Measurements from ENCODE around the gene PTPRC. TPM values are rescaled to one million over a fixed set of nuclear protein-coding genes. Genes with fewer than 3 reads are reported as not detected.
A peak's percentile ranks its signal among the peaks of the same experiment; 100 is the strongest.

Gene PTPRC
- total RNA-seq, 2 experiments from 2014 or later, result 475 to 499 TPM

DNA sequence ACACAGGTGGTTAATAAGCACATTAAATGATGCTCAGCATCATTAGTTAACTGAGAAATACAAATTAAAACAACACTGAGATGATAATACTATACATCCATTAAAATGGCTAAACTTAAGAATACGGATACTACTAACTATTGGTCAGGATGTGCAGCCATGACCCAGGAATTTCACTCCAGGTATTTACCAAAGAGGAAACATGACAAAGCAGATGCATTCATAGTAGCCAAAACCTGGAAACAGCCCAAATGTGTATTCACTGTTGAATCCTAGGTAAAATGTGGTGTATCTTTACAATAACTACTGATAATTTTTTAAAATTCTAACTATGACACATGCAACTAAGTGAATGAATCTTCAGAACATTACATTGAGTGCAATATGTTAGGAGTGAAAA is 73.0 kb downstream of the PTPRC start:
- peaks cover 73% of the 10 kb centered on the region for H3K36me3 Mint-ChIP-seq (ENCODE audit: low read depth)
- peak overlapping the region; percentile 49 for H3K27ac Mint-ChIP-seq
- no peak overlapping the region for H3K4me3 Mint-ChIP-seq
- POLR2A ChIA-PET, result no interaction called here
- peaks cover 1% of the 10 kb centered on the region for H3K9me3 Mint-ChIP-seq
- intact Hi-C loops (cut with micrococcal nuclease), result no loop called here
- TF ChIP-seq, protein P1, sequence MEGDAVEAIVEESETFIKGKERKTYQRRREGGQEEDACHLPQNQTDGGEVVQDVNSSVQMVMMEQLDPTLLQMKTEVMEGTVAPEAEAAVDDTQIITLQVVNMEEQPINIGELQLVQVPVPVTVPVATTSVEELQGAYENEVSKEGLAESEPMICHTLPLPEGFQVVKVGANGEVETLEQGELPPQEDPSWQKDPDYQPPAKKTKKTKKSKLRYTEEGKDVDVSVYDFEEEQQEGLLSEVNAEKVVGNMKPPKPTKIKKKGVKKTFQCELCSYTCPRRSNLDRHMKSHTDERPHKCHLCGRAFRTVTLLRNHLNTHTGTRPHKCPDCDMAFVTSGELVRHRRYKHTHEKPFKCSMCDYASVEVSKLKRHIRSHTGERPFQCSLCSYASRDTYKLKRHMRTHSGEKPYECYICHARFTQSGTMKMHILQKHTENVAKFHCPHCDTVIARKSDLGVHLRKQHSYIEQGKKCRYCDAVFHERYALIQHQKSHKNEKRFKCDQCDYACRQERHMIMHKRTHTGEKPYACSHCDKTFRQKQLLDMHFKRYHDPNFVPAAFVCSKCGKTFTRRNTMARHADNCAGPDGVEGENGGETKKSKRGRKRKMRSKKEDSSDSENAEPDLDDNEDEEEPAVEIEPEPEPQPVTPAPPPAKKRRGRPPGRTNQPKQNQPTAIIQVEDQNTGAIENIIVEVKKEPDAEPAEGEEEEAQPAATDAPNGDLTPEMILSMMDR (IDR thresholded peaks at IDR 0.05), result no peak
- ATAC-seq (no peak), DNase-seq (no peak)
- H3K27me3 Mint-ChIP-seq, result no peaks in the 10 kb centered on the region
- CTCF ChIA-PET, result interaction anchor here (1.0 to 1.4 kb wide), 4 partner anchors 9 to 22 kb away, joined by 3 to 10 read pairs (median 4); no protein-coding TSS in a partner anchor
- H3K4me1 Mint-ChIP-seq (ENCODE audit: low read depth), result peaks cover 47% of the 10 kb centered on the region

DNA sequence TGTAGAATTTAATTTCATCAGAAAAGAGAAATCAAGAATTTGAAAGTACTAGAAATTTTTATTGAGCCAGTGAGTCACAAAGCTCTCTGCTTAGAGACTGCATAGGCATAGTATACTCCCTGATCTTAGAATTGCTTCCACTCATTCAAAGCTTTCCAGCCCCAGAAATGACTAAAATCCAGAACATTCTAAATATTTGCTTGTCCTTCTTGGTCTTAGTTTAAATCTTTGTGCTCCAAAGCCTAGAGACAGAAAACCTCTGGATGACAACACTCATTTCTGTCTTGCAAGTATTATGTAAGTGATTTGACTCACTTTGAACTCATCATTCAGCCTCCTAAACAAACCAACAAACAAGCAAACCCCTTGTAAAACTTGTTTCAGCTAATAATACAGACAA is 74.2 kb downstream of the PTPRC start:
- POLR2A ChIA-PET, result no interaction called here
- H3K4me3 Mint-ChIP-seq, result no peak overlapping the region
- H3K4me1 Mint-ChIP-seq (ENCODE audit: low read depth), result peaks cover 48% of the 10 kb centered on the region
- peak overlapping the region; percentile 71 for H3K27ac Mint-ChIP-seq
- CTCF ChIA-PET, result interaction anchor here (1.0 kb wide), 1 partner anchor 12 kb away, joined by 3 read pairs; no protein-coding TSS in a partner anchor
- H3K36me3 Mint-ChIP-seq (ENCODE audit: low read depth), result peaks cover 78% of the 10 kb centered on the region
- ATAC-seq, result peak; percentile 43
- H3K9me3 Mint-ChIP-seq, result peaks cover 1% of the 10 kb centered on the region
- H3K27me3 Mint-ChIP-seq, result no peaks in the 10 kb centered on the region
- TF ChIP-seq, protein P1 (IDR thresholded peaks at IDR 0.05), result no peak
- DNase-seq, result no peak
- intact Hi-C loops (cut with micrococcal nuclease), result no loop called here

DNA sequence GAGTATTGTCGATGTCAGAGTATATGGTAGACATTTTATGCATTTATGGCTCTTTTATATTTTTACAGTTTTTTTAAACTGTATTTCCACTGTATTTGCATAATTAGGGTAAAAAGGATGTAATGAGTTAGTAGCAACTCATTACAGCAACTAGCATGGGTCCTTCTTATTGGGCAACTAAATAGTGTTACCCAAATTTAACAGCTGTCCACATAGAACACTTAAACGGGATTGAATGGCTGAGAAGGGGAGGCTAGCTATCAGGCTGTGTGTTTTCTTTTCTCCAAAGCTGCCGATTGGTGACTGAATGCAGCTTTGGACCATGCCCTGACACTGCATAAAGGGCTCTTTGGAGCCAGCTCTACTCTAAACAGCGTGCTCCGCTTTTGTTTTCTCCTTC is 75.4 kb downstream of the PTPRC start:
- DNase-seq, result no peak
- intact Hi-C loops (cut with micrococcal nuclease), result no loop called here
- Mint-ChIP-seq H3K36me3 (ENCODE audit: low read depth) (peaks cover 73% of the 10 kb centered on the region), H3K4me3 (no peak overlapping the region), H3K9me3 (peaks cover 1% of the 10 kb centered on the region), H3K27ac (peak overlapping the region; percentile 36), H3K27me3 (no peaks in the 10 kb centered on the region), H3K4me1 (ENCODE audit: low read depth) (peaks cover 41% of the 10 kb centered on the region)
- ChIA-PET POLR2A (interaction anchor here (1.1 kb wide), 1 partner anchor 8 kb away, joined by 5 read pairs; no protein-coding TSS in a partner anchor), CTCF (interaction anchor here (1.0 kb wide), 1 partner anchor 15 kb away, joined by 3 read pairs; no protein-coding TSS in a partner anchor)
- ATAC-seq, result no peak
- TF ChIP-seq, protein P1 (IDR thresholded peaks at IDR 0.05), result no peak

DNA sequence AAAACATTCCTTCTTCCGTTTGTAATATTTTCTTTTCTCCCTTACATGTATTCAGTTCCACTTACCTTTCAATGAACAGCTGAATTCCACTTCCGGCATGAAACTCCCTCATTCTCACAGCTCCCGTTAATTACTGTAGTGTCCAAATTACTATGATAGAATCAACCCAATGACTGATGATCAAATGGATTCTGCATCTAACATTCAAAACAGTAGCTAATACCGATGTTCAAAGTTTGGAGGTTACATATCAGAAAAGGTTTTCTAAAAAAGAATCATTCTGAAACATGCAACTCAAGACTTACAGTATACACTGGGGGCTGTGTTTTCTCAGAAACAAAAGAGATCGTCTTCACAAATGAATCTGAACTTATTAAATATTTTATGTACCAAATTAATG is 77.2 kb downstream of the PTPRC start:
- intact Hi-C loops (cut with micrococcal nuclease), result no loop called here
- DNase-seq, result no peak
- H3K27me3 Mint-ChIP-seq, result no peaks in the 10 kb centered on the region
- ATAC-seq, result peak; percentile 21
- peaks cover 49% of the 10 kb centered on the region for H3K4me1 Mint-ChIP-seq (ENCODE audit: low read depth)
- H3K36me3 Mint-ChIP-seq (ENCODE audit: low read depth), result peaks cover 76% of the 10 kb centered on the region
- peaks cover 1% of the 10 kb centered on the region for H3K9me3 Mint-ChIP-seq
- ChIA-PET CTCF (interaction anchor here (1.1 to 1.8 kb wide), 2 partner anchors 12 to 16 kb away, joined by 3 to 6 read pairs; no protein-coding TSS in a partner anchor), POLR2A (interaction anchor here (0.9 to 1.2 kb wide), 2 partner anchors 14 to 16 kb away, joined by 3 read pairs; no protein-coding TSS in a partner anchor)
- peak overlapping the region; percentile 13 for H3K4me3 Mint-ChIP-seq
- TF ChIP-seq, protein P1 (IDR thresholded peaks at IDR 0.05), result no peak
- H3K27ac Mint-ChIP-seq, result peak overlapping the region; percentile 86

DNA sequence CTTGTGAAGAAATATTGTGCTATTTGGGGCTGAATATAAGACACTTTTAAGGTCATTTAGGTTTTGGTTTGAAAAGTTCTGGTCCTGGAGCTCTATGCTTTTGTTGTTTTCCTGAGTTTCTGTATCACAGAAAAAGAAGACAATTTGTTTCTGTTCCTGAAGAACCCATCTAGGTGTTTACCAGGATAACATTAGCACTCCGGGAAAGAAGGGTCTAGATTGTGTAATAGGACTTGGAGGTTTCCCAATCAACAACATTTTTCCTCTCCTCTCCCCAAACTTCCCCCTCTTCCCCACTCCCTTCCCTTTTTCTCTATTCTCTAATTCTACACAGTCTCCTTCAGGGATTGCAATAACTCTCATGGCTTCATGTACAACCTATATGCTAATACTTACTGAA is 78.7 kb downstream of the PTPRC start:
- peaks cover 69% of the 10 kb centered on the region for H3K36me3 Mint-ChIP-seq (ENCODE audit: low read depth)
- peak overlapping the region; percentile 47 for H3K27ac Mint-ChIP-seq
- ChIA-PET CTCF (no interaction called here), POLR2A (no interaction called here)
- no peaks in the 10 kb centered on the region for H3K27me3 Mint-ChIP-seq
- peaks cover 38% of the 10 kb centered on the region for H3K4me1 Mint-ChIP-seq (ENCODE audit: low read depth)
- H3K9me3 Mint-ChIP-seq, result peaks cover 1% of the 10 kb centered on the region
- ATAC-seq (no peak), DNase-seq (no peak)
- no peak overlapping the region for H3K4me3 Mint-ChIP-seq
- intact Hi-C loops (cut with micrococcal nuclease), result no loop called here
- TF ChIP-seq, protein P1 (IDR thresholded peaks at IDR 0.05), result no peak

Data from activated CD8-positive, alpha-beta T cell treated with anti-CD3 and anti-CD28 coated beads for 36 hours (primary cell).